ENCODE measurements around the gene PPARA. TPM values are rescaled to one million over a fixed set of nuclear protein-coding genes. Genes with fewer than 3 reads are reported as not detected.
A peak's percentile ranks its signal among the peaks of the same experiment; 100 is the strongest.

Gene PPARA
- total RNA-seq, 4 donors from 2014 or later: 18.7 to 53.8 (median 32.0) TPM

DNA sequence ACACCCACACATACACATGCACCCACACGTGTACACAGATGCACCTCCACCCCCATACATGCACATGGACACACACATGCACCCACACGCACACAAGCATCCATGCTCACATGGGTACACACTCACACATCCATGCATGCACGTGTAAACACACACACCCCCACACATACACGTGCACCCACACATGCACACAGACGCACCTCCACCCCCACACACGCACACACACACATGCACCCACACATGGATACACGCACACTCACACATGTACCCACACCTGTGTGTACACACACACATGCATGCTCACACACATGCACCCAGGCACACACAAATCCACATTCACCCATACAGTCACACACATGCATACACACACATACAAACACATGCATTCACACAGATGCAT lies 75.3 kb downstream of the PPARA start:
- DNase-seq (ENCODE audit: low spot score in 2 of 2): peak in 1 of 2 donors; percentile 28
- Histone ChIP-seq H3K27me3 (no peaks in the 10 kb centered on the region), H3K4me1 (no peaks in the 10 kb centered on the region), H3K4me3 (no peak overlapping the region), H3K9me3 (no peaks in the 10 kb centered on the region), H3K36me3 (peaks cover 63% of the 10 kb centered on the region), H3K27ac (no peak overlapping the region)
- 91% methylated on average over 6 of the region's 7 CpGs for WGBS
- TF ChIP-seq EP300 (IDR thresholded peaks at IDR 0.05) (no peak), POLR2AphosphoS5 (IDR thresholded peaks at IDR 0.05) (no peak), POLR2A (IDR thresholded peaks at IDR 0.05) (no peak)
- TF ChIP-seq, protein P1, sequence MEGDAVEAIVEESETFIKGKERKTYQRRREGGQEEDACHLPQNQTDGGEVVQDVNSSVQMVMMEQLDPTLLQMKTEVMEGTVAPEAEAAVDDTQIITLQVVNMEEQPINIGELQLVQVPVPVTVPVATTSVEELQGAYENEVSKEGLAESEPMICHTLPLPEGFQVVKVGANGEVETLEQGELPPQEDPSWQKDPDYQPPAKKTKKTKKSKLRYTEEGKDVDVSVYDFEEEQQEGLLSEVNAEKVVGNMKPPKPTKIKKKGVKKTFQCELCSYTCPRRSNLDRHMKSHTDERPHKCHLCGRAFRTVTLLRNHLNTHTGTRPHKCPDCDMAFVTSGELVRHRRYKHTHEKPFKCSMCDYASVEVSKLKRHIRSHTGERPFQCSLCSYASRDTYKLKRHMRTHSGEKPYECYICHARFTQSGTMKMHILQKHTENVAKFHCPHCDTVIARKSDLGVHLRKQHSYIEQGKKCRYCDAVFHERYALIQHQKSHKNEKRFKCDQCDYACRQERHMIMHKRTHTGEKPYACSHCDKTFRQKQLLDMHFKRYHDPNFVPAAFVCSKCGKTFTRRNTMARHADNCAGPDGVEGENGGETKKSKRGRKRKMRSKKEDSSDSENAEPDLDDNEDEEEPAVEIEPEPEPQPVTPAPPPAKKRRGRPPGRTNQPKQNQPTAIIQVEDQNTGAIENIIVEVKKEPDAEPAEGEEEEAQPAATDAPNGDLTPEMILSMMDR (IDR thresholded peaks at IDR 0.05): no peak

DNA sequence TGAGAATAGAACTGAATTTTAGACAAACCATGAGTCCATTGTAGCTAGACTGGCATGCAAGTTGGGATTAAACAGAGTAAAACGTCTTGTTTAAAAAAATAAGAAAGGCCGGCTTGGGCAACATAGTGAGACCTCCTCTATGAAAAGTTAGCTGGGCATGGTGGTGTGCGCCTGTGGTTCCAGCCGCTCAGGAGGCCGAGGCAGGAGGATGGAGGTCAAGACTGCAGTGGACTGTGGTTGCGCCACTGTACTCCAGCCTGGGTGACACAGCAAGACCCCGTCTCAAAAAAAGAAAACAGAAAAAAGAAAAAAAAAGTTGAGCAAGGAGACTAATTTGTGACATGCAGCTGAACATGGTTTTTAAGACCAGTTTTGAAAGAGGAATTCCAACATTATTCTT lies 76.3 kb downstream of the PPARA start:
- DNase-seq (ENCODE audit: low spot score in 2 of 2): peak in 1 of 2 donors; percentile 50
- TF ChIP-seq POLR2A (IDR thresholded peaks at IDR 0.05) (no peak), EP300 (IDR thresholded peaks at IDR 0.05) (no peak)
- TF ChIP-seq, protein P1 (IDR thresholded peaks at IDR 0.05): no peak
- Histone ChIP-seq H3K27ac (no peak overlapping the region), H3K27me3 (no peaks in the 10 kb centered on the region), H3K4me3 (no peak overlapping the region), H3K36me3 (peaks cover 59% of the 10 kb centered on the region), H3K4me1 (no peaks in the 10 kb centered on the region), H3K9me3 (no peaks in the 10 kb centered on the region)
- 93% methylated on average over 7 of the region's 7 CpGs for WGBS

DNA sequence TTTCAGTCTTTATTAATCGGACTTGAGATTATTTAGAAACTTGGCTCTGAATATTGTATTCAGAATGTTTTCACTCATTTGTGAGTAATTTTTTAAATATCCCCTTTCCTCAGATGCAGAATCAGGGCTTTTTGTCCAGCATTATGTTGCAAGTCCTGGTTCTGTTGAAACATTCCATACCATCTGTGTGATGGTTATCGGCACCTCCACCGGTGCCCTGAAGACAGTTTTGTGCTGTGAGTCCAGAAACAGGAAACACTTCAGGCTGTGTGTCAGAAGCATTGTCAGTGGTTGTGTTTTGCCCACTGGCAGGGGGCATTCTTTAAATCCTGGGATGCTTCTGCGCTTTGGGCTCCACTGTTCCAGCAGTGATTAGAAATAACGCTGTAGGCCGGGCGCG lies 79.4 kb downstream of the PPARA start:
- no peaks in the 10 kb centered on the region for H3K9me3 ChIP-seq
- no peaks in the 10 kb centered on the region for H3K4me1 ChIP-seq
- no peak overlapping the region for H3K27ac ChIP-seq
- 90% methylated on average over 8 of the region's 8 CpGs for WGBS
- H3K36me3 ChIP-seq: peaks cover 45% of the 10 kb centered on the region
- TF ChIP-seq, protein P1 (IDR thresholded peaks at IDR 0.05): no peak
- TF ChIP-seq POLR2AphosphoS5 (IDR thresholded peaks at IDR 0.05): no peak
- no peak for TF ChIP-seq EP300 (IDR thresholded peaks at IDR 0.05)
- TF ChIP-seq POLR2A (IDR thresholded peaks at IDR 0.05): no peak
- H3K4me3 ChIP-seq: no peak overlapping the region
- DNase-seq (ENCODE audit: low spot score in 2 of 2): no peak
- H3K27me3 ChIP-seq: no peaks in the 10 kb centered on the region

DNA sequence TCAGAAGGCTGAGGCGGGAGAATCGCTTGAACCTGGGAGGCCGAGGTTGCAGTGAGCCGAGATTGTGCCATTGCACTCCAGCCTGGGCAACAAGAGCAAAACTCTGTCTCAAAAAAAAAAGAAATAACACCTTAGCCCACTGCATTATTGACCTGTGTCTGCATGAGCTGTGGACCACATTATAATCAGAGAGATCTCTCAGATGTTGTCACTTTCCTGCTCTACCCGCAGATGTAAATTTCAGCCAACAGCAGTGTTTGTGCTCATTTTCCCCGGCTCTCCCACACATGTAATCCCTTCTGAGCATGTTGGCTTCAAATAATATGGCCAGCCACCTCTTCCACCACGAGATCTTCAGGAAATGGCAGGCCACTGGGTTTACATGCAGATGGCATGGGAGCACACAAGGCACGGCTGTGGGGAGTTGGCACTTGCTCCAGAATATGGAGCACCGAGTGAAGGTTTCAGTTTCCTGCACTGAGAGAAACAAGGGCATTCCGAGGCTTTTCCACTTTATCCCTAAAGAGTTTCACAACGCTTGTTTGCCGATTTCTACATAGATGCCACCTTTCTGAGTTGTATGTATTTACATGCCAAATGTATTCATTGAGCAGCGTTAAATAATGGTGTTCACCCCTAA lies 80.1 kb downstream of the PPARA start:
- Histone ChIP-seq H3K9me3 (no peaks in the 10 kb centered on the region), H3K36me3 (peaks cover 44% of the 10 kb centered on the region), H3K4me3 (no peak overlapping the region), H3K4me1 (no peaks in the 10 kb centered on the region), H3K27ac (no peak overlapping the region), H3K27me3 (no peaks in the 10 kb centered on the region)
- TF ChIP-seq EP300 (IDR thresholded peaks at IDR 0.05): no peak
- no peak for TF ChIP-seq POLR2A (IDR thresholded peaks at IDR 0.05)
- 91% methylated on average over 13 of the region's 13 CpGs for WGBS
- DNase-seq (ENCODE audit: low spot score in 2 of 2): no peak

DNA sequence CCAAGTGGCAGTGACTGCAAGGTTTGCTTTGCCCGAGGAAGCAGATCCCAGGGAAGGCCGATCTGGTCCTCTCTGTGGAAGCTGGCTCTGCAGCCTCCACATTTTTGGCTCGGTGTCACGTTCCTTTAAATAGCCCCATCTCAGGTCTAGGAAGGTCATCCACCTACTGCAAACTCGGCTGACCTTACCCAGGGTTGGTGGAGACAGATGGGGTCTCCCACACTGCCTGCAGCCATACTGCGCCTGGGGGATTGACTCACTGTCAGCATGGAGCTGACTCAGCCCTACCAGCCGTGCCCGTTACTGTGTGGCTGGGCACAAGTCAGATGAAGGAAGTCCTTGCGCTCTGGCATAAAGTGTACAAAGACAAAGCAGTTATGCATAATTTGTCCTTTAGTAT lies 82.9 kb downstream of the PPARA start:
- H3K27me3 ChIP-seq: no peaks in the 10 kb centered on the region
- 47% methylated on average over 9 of the region's 9 CpGs for WGBS
- H3K9me3 ChIP-seq: no peaks in the 10 kb centered on the region
- no peak for DNase-seq (ENCODE audit: low spot score in 2 of 2)
- H3K4me1 ChIP-seq: no peaks in the 10 kb centered on the region
- no peak overlapping the region for H3K27ac ChIP-seq
- no peak for TF ChIP-seq POLR2A (IDR thresholded peaks at IDR 0.05)
- no peak for TF ChIP-seq EP300 (IDR thresholded peaks at IDR 0.05)
- TF ChIP-seq, protein P1 (IDR thresholded peaks at IDR 0.05): no peak
- TF ChIP-seq POLR2AphosphoS5 (IDR thresholded peaks at IDR 0.05): no peak
- peaks cover 43% of the 10 kb centered on the region for H3K36me3 ChIP-seq
- no peak overlapping the region for H3K4me3 ChIP-seq

DNA sequence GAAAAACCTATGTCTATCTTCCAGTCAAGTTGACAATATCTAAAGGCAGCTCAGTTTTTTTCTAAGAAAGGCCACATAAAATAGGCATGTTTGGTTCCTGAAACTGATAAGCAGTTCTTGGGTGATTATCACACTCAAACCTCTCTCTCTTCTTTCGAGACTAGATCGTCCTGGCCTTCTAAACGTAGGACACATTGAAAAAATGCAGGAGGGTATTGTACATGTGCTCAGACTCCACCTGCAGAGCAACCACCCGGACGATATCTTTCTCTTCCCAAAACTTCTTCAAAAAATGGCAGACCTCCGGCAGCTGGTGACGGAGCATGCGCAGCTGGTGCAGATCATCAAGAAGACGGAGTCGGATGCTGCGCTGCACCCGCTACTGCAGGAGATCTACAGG lies 84.6 kb downstream of the PPARA start:
- Histone ChIP-seq H3K4me3 (no peak overlapping the region), H3K4me1 (no peaks in the 10 kb centered on the region), H3K36me3 (peaks cover 59% of the 10 kb centered on the region), H3K27ac (no peak overlapping the region), H3K27me3 (no peaks in the 10 kb centered on the region), H3K9me3 (no peaks in the 10 kb centered on the region)
- TF ChIP-seq EP300 (IDR thresholded peaks at IDR 0.05) (no peak), POLR2A (IDR thresholded peaks at IDR 0.05) (no peak), POLR2AphosphoS5 (IDR thresholded peaks at IDR 0.05) (no peak)
- TF ChIP-seq, protein P1 (IDR thresholded peaks at IDR 0.05): no peak
- no peak for DNase-seq (ENCODE audit: low spot score in 2 of 2)
- 91% methylated on average over 12 of the region's 12 CpGs for WGBS
